Activated CD8-positive, alpha-beta memory T cell treated with anti-CD3 and anti-CD28 coated beads, Interleukin-2, amount 50 U/mL, for 48 hours (primary cell): Measurements from ENCODE around the gene SEZ6L.

Experiments
- DNase-seq: peaks from one replicate; pipeline ENCODE4 v3.0.0-alpha.2; 2020

The SEZ6L gene

GRCh38 chr22:26169315-26170111, at the start of gene SEZ6L:
TSS of gene SEZ6L (plus strand) at chr22:26169462. CDS start at chr22:26169670, 208 bp downstream.
- DNase-seq: no peak

GRCh38 chr22:26122920-26123468, 46.3 kb upstream of the SEZ6L start:
- DNase-seq: no peak

GRCh38 chr22:26124991-26125725, 44.1 kb upstream of the SEZ6L start:
- DNase-seq: no peak

- no peak for DNase-seq
Observed at GRCh38 chr22:26127126-26127525, 42.1 kb upstream of the SEZ6L start.

- no peak for DNase-seq
Observed at GRCh38 chr22:26127556-26127955, 41.7 kb upstream of the SEZ6L start.

GRCh38 chr22:26131589-26132154, 37.6 kb upstream of the SEZ6L start:
- DNase-seq: no peak

- DNase-seq: no peak
Observed at GRCh38 chr22:26134654-26135330, 34.5 kb upstream of the SEZ6L start.

GRCh38 chr22:26135806-26136205, 33.5 kb upstream of the SEZ6L start:
- DNase-seq: no peak

GRCh38 chr22:26139310-26139709, 30.0 kb upstream of the SEZ6L start:
- no peak for DNase-seq

- DNase-seq: no peak
Observed at GRCh38 chr22:26141831-26142230, 27.4 kb upstream of the SEZ6L start.

- DNase-seq: no peak
Observed at GRCh38 chr22:26143806-26144325, 25.4 kb upstream of the SEZ6L start.

- no peak for DNase-seq
Observed at GRCh38 chr22:26159886-26160285, 9.4 kb upstream of the SEZ6L start.

GRCh38 chr22:26161746-26162145, 7.5 kb upstream of the SEZ6L start:
- no peak for DNase-seq

GRCh38 chr22:26162926-26163325, 6.3 kb upstream of the SEZ6L start:
- no peak for DNase-seq

GRCh38 chr22:26164174-26164573, 5.1 kb upstream of the SEZ6L start:
- no peak for DNase-seq

GRCh38 chr22:26168330-26168851, 871 bp upstream of the SEZ6L start:
- DNase-seq: no peak

GRCh38 chr22:26168939-26169314, 335 bp upstream of the SEZ6L start:
- no peak for DNase-seq

GRCh38 chr22:26170112-26170492, 840 bp downstream of the SEZ6L start:
- DNase-seq: no peak

- DNase-seq: no peak
Observed at GRCh38 chr22:26170795-26171580, 1.7 kb downstream of the SEZ6L start.

GRCh38 chr22:26172389-26172990, 3.2 kb downstream of the SEZ6L start:
- DNase-seq: peak; percentile 56

- DNase-seq: no peak
Observed at GRCh38 chr22:26174280-26174679, 5.0 kb downstream of the SEZ6L start.
